GM18507 (cell line): ENCODE results near the gene DNAJC27.

Experiments
- DNase-seq: peaks from one replicate; pipeline ENCODE4 v3.0.0; 2011; ENCODE audit warnings: low read depth; ENCODE audit not compliant: insufficient read length; ENCODE audit errors: extremely low spot score
- FAIRE-seq: peaks from 2 replicates; lab custom pipeline; 2011; peaks lifted over from hg19 to GRCh38; lab: Jason Lieb, UNC

Gene DNAJC27

GRCh38 chr2:24914713-24915112, 57.0 kb downstream of the DNAJC27 start:
- DNase-seq (no peak), FAIRE-seq (no peak)

DNA sequence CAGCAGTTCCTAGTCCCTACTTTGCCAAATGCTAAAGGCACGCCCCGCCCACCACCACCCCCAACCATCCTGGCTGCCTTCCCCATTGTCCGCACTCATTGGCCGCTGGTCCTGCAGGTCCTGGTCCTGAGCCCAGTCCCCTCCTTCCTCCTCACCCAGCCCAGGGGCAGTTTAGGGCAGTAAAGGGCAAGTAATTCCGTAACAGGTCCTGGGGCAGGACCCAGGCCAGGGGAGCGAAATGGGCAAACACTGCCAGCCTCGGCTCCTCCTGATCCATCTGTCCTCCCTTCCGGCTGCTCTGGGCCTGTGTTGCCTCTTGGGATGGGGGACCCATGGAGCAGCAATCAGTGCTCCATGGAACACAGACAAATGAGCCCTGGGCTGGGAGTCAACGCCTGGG, 57.8 kb downstream of the DNAJC27 start:
- DNase-seq (no peak), FAIRE-seq (no peak)

DNA sequence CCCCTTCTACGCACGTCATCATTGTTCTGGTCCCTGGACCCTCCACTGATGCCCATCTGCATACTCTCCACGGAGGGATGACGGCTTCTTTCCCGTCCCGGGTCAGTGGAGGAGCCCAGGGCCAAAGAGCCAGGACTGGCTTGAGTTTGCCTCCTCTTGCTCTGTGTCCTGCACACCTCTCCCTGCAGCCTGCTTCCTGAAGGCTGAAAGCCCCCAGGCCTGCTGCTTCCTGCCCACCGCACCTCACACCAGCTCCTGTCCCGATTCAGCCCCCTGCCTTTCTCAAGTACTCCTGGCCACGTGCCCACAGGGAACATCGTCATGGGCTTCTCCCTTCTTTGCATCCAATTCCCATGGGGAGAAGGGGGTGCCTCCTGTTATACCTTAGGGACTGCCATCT, 58.8 kb downstream of the DNAJC27 start:
- no peak for DNase-seq
- FAIRE-seq, result no peak

DNA sequence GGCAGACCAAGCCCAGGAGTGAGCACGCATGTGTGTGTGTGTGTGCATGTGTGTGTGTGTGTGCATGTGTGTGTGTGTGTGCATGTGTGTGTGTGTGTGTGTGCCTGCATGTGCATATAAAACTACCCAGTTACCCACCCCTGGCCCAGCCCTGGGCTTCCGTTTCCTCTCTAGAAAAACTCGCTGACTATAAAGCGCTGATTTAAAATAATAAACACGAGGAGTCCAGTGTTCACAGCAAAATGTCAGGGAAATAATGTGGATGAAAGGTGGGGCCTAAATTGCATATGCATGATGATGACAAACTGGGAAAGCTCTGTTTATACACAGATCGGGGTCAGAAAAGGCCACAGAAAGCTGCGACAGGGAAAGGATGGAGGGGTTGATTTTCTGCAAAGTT, 59.2 kb downstream of the DNAJC27 start:
- FAIRE-seq (no peak), DNase-seq (no peak)

DNA sequence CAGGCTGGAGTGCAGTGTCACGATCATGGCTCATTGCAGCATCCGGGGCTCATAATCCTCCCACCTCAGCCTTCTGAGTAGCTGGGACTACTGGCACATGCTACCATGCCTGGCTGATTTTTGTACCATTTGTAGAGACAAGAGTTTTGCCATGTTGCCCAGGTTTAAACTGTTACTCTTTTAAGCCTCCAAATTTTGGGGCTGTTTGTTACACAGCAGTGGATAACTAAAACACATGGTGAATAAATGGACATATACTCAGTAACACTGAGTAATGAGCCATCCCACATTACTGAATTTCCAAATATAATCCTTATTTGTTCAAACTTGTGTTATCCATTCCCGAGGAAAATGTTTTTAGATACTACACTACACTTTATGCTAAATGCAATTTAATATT, 61.5 kb downstream of the DNAJC27 start:
- DNase-seq, result no peak
- FAIRE-seq, result no peak

GRCh38 chr2:24909555-24910177, 62.1 kb downstream of the DNAJC27 start:
- DNase-seq (no peak), FAIRE-seq (no peak)

DNA sequence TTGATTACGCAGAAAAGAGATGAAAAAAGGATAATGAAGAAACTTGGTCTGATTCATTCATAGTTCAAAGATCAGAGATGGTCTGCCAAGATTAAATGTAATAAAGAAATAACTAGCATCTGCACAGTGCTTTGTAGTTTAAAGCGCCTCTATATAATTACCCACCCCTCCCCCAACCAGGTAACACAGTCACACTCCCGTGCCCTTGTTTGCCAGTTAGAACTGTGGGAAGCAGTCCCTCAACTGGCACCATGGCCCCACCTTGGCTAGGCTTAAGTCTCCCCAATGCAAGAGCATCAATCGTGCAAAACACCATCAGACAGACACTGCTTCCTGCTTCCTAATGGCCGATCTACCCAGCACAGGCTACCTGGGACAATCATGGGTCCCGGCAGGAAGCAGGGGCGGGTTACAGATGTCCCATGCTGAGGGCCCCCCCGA, 63.3 kb downstream of the DNAJC27 start:
- DNase-seq, result no peak
- FAIRE-seq, result no peak

- FAIRE-seq (no peak), DNase-seq (no peak)
Measured at GRCh38 chr2:24907116-24907515, 64.6 kb downstream of the DNAJC27 start.

GRCh38 chr2:24906466-24906865, 65.3 kb downstream of the DNAJC27 start:
- no peak for FAIRE-seq
- no peak for DNase-seq

DNA sequence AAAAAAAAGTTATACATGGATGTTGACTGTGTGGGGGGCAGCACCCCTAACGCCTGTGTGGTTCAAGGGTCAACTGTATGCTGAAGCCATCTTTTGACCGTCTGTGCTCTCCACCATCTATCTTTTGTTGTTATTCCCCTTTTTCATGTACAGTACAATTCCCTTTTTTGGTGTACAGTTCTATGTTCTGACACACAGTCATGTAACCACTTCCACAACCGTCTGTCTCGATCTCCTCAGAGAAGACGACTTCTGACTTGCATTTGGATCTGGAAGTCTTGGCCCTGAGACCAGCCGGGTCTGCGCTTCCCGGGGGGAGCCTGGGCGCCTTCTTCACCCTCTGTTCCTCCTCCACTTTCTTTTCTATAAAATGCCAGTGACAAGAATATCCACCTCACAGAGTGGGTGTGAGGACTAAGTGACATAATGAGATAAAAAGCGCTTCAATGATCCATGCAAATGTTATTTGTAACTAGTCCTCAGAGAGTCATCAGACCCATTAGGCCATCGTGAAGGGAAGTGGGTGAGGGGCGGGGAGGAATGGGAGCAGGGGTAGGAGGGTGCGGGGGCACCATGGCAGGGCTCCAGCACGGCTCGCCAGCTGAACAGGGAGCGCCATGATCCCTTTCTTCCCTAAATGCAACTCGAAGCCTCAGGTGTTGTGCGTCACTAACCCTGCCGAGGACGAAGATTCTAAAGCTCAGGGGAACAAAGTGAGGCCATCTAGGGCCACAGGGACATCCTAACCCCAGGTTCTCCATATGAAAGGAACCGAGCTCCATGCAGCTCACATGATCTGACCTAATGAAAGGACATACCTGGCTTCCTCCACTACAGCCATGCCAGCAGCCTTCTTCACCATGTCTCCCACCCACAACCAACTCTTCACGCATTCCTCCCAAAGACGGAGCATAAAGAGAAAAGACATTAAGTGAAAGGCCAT, 68.3 kb downstream of the DNAJC27 start:
- no peak for FAIRE-seq
- DNase-seq, result no peak

DNA sequence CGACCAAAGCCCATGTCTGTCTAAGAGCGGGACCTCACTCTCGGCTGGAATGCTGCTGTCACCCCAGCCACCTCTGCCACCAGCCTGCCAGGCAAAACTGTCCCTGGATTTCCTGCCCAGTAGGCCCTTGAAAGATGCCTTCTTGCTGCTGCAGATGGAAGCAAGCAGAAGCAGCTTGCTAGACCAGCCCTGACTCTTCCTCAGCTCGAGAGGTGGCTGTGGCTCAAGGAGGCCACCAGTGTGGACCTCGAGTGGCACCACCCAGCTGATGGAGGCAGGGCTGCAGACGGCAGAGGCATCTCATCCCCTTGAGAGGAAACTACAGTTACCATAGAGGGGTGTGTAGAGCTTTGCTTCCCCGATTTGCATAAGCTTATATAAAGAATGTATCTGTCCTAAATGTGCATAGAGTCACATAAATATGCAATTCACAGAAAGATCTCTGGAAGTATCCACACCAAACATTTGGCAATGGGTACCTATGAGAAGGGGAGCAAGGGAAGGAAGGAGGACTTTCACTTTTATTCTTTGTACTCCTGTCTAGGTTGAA, 72.3 kb downstream of the DNAJC27 start:
- FAIRE-seq, result no peak
- no peak for DNase-seq

DNA sequence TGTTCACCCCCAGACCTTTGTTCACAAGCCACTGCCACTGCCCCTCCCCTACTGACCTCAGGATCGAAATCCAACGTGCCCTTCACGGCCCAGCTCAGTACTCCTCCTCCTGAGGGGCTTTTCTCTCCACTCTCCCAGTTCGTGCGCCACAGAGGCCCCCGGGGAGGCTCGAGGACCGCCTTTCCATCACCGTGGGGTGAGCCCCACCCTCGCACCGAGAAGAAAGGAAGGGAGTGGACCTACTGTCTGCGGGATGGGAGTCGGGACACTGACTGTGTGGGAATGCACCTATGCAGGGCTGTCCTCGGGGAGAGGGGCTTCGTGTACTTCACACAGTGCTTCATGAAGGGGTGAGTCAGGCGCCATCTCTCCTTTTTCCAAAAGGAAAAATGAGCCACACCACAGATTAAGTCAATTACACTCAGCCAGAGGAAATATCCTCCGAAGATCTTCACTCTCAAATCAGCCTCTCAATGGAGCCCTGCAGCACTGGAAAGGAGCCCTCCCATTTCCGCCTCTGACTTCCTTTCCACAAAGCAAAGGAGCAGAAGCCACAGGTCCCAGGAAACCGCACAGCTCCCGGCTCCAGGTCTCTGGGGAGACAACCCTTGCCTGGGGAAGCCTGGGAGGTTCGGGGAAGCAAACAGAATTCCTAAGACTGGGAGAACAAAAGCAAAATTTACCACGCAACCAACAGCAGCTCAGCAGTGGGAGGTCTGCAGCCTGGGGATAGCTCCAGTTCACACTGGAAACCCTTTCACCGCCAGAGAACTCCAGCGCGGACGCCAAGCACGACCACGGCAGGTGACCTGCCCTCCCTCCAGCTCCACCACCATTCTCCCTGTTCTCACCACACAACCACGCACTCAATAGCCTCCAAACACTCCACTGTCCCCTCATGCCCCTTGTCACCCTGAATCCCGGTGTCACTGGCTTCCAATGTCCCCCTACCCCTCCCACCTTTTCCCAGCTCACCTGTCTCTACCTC, 73.3 kb downstream of the DNAJC27 start:
- no peak for DNase-seq
- FAIRE-seq, result no peak

DNA sequence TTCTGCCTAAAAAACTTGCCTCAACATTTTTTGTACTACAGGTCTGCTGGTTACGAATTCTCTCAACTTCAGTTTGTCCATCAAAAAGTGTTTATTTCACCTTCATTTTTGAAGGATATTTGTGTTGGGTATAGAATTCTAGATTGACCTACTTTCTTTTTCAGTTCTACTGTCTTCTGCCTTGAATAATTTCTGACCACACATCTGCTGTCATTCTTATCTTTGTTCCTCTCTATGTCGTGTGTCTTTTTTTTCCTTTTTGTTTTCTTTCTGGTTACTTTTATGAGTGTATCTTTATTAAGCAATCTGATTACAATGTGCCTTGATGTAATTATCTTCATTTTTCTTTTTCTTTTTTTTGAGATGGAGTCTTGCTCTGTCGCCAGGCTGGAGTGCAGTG, 77.0 kb downstream of the DNAJC27 start:
- no peak for FAIRE-seq
- no peak for DNase-seq

DNA sequence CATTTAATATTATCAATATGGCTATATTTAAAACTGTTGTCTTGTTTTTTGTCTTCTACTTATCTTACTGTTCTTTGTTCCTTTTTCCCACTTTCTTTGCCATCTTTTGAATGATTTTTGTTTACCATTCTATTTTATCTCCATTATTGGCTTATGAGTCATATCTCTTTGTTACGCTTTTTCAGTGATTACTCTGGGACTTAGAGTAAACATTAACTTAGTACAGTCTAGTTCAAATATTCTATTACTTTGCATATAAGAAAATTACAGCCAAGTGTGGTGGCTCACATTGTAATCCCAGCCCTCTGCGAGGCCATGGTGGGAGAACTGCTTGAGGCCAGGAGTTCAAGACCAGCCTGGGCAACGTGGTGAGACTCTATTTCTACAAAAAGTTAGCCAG, 77.8 kb downstream of the DNAJC27 start:
- DNase-seq (no peak), FAIRE-seq (no peak)
